ENCODE results near the gene LAMP1.

GRCh38 chr13:113371061-113371460, 74.0 kb downstream of the LAMP1 start:
- TF ChIP-seq EZH2 (IDR thresholded peaks at IDR 0.05) = no peak
- no peak for TF ChIP-seq POLR2AphosphoS5 (IDR thresholded peaks at IDR 0.05; ENCODE audit: borderline replicate concordance, low read depth, low read length)

All from SK-N-MC (cell line).